ENCODE results near the gene SH3D19.

- TF ChIP-seq CTCF (IDR thresholded peaks at IDR 0.05) (no peak), EZH2 (IDR thresholded peaks at IDR 0.05) (no peak), EZH2phosphoT487 (IDR thresholded peaks at IDR 0.05) (no peak)
Measured at GRCh38 chr4:151296227-151296626, 29.2 kb downstream of the SH3D19 start.
